GM18868 (cell line): ENCODE measurements around the gene PHF11.
"Not testable (repeated sequence)": the region's sequence is repeated elsewhere in the genome, so short reads cannot be mapped to it uniquely, and the experiment has no call there.

Experiments used
- ATAC-seq: cut with Tn5 transposase; IDR thresholded peaks from one replicate; pipeline ENCODE4 v1.9.1; 2021; ENCODE audit warnings: mild to moderate bottlenecking, moderate library complexity; ENCODE audit not compliant: unreplicated experiment

The PHF11 gene

DNA sequence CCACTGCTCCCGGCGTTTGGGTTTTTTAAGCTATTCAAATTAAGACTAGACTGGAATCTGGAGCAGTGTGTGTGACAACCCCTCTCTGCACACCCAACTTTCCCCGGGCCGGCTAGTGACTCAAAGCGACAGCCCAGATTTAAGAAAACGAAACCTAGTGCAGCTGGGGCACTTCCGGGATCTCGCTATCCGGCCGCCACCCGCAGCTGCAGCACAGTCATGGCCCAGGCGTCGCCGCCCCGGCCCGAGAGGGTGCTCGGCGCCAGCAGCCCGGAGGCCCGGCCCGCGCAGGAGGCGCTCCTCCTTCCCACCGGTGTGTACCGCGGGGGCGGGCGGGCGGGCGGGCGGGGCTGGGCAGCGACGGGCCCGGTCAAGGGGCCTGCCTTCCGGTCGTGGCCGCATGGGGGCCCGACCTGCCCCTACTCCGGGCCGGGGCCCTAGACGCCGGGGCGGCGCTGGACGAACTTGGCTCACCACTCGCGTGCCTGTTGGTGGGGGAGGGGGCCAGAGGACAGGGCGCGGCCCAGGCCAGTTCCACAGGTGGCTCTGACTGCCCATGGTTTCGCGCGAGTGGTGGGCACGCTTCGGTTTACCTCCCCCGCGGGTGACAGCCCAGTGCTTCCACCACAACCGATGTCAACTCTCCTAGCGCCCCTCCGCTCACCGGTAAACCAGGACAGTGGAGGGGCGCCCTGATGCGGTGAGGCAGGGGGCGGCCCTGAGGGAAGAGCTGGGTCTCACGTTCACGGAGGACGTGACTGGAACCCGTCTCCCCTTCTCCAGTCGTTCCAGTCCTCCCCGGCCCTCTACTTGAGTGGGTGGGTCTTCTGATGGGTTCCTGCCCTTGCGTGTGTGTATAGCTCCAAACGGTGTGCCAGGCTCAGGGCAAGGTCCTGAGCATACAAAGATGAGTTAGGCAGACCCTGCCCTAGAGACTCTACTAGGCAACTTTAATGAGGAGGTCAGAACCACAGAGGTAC, at the start of gene PHF11:
PHF11 (plus strand) TSS at position 171 of the 980 bp plus-strand sequence; CDS start at position 220, 49 bp downstream.
- ATAC-seq = peak; percentile 85

DNA sequence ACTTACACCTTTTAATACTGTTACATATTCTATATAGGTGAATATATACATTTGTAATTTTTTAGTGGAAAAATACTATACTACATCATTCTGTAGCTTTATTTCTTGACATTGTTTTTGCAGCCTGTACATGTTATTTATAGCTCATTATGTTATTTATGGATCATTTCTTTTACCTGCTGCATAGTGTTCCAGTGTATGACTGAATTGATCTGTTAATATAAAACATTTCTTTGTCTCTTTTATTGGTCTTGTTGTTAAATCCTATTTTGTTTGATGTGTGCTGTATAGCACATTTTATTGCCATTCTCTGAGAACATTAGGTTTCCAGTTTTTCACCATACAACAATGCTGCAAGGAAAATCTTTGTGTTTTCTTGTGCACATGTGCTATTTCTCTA, 49.3 kb upstream of the PHF11 start:
- no peak for ATAC-seq

DNA sequence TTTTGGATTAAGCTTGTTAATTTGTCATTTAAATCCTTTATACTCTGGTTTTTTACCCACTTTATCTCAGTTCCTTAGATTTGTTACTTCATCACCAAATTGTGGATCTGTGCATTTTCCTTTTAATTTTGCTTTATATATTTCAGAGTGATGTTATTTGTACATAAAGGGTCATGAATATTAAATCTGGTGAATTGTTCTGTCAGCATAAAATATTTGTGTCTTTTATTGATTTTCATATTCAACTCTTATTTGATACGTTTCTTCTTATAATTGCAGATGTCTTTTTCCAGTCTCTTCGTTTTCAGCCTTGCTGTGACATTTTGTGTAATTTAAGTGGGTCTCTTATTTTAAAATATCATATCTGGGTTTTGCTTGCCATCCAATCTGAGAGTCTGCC, 47.0 kb upstream of the PHF11 start:
- ATAC-seq = no peak

DNA sequence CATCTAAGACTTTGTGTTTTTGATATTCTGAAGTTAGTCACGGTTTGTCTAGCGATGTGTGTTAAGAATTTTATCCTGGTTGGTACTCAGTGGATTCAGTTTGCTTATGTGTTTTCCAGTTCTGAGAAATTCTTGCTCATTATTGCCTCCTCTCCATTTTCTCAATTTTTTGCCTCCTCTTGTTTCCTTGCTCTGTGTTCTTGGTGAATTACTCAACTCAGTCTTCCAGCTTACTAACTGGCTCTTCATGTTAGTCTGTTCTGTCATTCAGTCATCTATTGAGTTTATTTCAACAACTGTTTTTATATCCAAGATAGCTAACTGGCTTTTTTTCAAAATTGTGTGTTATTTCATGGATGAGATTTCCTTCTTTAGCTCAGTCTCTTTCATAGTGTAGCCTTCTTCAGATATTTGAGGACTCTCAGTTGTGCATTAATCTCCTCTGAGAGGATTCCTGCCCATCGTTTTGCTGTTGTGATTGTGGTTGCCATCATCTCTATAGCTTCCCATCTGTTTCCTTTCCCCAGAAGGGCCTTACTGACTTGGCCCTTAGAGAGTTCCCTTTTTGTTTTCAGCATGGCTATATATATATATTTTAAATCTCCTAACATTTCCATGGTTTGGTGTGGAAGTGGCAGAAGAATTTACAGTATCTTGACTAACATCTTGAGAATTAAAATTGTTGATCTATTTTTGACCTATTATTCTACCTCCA, 45.5 kb upstream of the PHF11 start:
- no peak for ATAC-seq

DNA sequence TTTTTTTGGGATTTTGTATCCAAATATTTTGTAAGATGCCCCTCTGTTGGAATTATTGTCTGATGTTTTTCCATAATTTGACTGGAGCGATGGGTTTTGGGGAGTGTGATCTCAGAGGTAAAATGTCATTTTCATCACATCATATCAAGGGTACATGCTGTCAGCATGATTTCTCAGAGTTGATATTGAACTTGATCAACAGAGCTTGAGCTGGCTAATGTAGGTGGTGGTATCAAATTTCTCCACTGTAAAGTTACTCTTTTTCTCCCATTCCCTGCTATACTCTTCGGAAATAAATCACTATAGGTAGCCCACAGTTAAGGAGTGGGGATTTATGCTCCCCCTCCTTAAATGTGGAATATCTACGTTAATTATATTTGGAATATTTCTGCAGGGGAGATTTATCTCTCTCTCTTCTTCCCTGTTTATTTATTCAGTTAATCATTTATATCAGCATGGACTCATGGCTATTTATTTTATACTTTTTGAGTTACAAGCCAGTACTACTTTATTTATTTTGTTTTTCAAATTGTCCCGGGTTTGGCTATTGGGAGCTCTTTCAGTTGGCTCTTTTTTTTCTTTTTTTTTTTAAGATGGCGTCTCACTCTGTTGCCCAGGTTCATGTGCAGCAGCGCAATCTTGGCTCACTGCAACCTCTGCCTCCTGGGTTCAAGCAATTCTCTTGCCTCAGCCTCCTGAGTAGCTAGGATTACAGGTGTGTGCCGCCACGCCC, 42.9 kb upstream of the PHF11 start:
- ATAC-seq = no peak

DNA sequence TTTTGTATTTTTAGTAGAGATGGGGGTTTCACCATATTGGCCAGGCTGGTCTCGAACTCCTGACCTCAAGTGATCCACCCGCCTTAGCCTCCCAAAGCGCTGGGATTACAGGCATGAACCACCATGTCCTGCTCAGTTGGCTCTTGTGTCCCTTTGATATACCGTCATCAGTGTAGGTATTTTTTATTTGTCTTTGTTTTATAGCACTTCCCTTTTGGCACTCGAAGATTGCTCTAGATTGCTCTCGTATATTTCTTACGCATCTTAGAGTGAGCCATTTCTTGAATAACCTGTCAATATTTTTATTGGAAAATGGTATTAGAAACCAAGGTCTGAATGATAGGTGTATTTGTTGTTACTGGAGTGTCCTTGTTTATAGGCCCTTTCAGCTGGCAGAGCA, 42.3 kb upstream of the PHF11 start:
- ATAC-seq = no peak

DNA sequence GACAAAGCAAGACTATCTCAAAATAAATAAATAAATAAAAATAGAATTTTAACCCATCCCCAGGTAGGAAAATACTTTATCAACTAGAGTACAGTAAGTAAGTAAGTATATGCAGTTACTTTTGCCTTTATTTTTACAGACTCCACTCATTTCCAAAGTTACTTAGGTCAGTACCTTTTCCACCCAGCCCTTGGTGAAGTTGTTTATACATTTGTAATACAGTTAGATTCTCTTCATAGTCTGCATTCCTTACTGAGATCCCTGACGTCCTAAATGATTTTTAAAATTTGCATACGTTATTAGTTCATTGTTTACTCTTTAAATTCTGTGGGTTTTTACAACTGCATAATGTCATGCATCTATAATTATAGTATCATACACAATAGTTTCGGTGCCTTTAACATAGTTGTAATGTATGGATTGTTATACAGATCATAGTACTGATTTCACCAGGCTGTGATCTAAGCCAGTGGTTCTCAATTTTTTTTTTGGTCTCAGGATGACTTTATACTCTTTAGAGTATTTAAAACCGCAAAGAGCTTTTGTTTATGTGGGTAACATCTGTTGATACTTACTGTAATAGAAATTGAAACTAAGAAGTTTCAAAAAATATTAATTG, 41.3 kb upstream of the PHF11 start:
- ATAC-seq = peak; percentile 97

DNA sequence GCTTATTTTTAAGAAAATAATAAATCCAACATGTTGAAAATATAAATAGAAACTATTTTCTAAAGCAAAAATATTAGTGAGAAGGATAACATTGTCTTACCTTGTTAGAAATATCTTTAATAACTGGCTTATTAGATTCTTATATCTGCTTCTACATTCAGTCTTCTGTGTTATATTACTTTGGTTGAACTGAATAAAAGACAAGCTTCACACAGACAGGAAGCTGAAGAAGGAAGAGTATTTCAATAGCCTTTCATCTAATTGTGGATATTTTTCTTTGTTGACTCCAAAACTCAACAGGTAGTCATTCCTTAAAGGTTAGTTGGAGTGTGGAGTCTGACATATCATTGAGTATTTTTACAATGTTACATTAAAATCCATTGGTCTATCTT, 40.8 kb upstream of the PHF11 start:
- peak; percentile 18 for ATAC-seq

DNA sequence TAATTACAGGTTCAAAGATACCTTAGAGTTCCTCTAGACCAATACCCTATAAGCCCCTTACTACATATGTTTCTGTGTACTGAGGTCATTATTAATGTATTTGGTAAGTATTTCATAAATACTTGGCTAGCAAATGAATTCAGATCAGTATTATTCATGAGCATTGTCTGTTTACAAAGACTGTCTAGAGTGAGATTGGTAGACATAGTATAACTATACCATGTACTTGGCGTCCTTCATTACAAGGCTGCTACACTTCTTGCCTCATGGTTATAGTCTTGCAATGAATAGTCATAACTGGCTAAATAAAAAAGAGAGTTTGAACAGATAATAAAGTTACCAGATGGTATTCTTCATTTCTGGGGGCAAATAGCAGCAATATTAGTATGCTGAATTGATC, 39.6 kb upstream of the PHF11 start:
- no peak for ATAC-seq

DNA sequence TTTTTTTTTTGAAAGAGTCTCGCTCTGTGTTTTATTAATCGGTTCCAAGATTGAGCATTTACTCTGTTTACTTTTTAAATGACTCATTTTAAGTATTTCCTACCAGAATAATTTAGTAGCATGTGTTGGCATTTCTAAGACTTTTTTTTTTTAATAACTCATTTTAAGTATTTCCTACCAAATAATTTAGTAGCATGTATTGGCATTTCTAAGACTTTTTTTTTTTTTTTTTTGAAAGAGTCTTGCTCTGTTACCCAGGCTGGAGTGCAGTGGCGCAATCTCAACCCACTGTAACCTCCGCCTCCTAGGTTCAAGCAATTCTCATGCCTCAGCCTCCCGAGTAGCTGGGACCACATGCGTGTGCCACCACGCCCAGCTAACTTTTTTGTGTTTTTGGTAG, 38.5 kb upstream of the PHF11 start:
- no peak for ATAC-seq

DNA sequence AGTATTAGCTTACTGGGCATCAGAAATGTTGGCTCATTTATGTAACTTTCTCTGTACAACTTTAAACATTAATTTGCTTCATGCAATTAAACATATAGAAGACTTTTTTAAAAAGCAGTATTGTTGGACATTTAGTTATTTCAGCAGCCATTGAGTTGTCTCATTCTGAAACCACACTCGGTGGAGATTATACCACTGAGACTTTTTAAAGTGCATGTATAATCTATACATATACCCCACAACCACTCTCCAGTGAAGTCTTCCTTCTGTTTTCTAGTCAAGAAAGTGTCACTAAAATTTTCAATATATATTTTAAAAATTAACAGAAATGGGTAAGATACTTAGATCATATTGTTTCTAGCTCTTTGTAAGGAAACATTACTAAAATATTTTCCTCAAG, 36.2 kb upstream of the PHF11 start:
- no peak for ATAC-seq

DNA sequence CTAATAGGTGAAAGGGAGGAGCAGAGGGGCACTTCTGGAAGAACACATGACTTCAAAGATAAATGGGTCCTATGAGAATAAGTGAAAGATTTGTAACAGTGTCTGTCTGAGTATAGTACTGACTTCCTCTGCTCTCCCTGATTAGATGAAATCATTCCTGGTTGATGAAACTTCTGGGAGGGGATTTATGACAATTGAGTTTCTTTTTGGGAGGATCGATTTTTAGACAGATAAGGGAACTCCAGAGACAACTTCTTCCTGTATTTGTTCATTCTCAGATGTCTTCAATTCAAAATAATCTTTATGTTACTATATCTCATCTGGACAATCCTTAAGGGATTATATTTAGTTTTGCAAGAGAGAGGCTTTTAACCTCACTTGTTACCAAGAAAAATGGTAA, 31.7 kb upstream of the PHF11 start:
- ATAC-seq = no peak

DNA sequence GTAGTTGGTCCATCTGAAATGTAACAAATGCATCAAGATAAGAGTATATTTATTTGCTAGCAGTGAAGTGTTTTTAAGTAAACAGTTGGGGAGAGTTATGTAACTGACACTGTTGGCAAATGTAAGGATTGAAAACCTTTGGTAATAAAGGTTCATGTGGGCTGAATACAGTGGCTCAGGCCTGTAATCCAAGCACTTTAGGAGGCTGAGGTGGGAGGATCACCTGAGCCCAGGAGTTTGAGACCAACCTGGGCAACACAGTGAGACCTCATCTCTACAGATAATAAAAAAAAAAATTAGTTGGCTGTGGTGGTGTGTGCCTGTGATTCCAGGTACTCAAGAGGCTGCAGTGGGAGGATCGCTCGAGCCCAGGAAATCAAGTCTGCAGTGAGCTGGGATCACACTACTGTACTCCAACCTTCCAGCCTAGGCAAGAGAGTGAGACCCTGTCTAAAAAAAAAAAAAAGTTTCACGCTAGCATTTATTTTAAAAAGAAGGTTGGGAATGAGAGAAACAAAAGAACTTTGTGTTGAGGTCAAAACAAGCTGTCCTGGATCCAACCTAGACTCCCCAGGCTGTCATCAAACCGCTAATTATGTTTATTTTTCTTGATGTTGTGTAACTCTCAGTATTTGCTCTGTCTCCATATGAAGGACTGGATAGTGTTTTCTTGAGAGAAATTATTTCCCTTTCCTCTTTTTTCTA, 31.0 kb upstream of the PHF11 start:
- ATAC-seq = no peak

DNA sequence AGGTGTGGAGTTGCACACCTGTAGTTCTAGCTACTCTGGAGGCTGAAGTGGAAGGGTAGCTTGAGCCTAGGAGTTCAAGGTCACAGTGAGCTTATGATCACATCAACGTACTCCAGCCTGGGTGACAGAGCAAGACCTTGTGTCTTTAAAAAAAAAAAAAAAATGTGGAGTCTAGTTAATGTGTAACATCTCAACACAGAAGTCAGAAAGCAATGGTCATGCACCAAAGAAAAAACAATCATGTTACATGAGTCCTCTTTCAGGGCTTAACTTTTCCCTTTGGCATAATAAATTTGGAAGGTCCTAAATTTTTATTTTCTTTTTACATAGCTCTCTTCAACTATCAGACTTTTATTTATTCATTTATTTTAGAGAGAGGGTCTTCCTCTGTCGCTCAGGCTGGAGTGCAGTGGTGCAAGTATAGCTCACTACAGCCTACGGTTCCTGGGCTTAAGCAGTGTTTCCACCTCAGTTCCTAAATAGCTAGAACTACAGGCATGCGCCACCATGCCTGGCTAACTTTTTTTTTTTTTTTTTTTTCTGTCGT, 29.4 kb upstream of the PHF11 start:
- ATAC-seq = no peak

DNA sequence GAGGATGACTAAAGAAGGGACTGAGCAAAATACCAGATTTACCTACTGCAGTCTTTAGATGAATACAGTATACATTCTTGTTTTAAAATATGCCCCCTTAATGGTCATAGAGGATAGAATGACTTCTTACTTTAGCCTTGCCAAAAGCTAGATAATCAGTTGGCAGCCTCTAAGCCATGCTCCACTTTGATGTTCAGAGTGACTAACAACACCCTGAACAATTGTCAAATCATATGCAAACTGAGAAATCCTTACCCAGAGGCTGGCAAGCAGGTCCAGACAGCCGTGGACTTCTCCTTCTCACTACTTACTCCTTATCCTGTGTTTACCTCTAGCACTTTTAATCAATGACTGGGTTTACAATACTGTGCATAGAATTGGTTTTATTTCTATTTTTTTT, 23.6 kb upstream of the PHF11 start:
- ATAC-seq = no peak

DNA sequence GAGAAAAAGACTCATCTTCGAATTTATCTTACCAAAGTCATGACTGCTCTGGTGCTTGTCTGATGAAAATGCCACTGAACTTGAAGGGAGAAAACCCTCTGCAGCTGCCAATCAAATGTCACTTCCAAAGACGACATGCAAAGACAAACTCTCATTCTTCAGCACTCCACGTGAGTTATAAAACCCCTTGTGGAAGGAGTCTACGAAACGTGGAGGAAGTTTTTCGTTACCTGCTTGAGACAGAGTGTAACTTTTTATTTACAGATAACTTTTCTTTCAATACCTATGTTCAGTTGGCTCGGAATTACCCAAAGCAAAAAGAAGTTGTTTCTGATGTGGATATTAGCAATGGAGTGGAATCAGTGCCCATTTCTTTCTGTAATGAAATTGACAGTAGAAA, 19.2 kb upstream of the PHF11 start:
- ATAC-seq = no peak

DNA sequence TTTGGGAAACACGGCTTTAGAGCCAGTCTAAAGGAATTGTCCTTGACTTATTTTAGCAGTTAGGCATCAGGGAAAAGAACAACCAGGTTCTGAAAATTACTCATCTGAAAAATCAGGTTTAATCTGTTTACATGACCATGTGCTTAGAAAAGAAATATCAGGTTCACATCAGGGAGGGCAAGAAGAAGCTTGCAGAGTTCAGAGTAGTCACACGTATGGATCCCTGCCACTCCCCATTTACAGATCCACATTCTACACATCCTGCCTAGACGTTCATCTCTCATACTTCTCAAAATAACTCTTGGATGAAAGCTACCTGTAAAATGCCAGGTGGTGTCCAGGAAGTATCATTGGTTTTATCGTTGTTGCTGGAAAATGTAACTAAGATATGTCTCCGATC, 14.0 kb upstream of the PHF11 start:
- no peak for ATAC-seq

DNA sequence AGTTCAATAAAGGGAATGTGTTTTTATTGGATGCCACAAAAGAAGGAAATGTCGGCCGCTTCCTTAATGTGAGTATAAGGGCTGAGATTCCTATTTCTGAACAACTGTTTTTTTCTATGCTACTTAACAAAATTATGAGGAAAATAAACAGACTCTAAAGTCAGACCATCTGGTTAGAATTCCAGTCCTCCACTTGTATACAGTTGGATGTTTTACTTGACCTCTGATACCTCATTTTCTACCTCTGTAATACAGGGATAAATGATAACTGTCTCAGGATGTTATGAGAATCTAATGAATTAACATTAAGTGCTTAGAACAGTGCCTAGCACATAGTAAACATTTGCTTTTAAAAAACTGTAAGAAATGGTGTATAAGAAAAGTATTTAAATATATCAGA, 7.2 kb upstream of the PHF11 start:
- no peak for ATAC-seq

DNA sequence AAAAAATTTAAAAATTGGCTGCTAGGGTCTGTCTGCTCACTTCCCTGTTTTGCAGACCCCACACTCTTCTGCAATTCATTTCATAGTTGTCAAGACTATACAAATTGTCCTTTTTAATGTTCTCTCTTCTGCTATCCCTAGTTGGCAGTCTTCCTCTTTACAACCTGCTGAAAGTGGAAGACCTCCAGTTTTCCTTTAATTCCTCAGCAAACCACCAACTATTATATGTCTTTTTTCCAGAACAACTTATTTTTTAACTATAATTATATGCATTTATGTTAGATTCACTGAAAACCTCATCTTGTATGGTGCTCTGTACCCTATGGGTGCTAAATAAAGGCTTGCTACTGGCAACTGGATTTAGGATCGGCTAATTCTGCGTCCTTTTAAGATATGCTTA, 1.1 kb upstream of the PHF11 start:
- no peak for ATAC-seq

DNA sequence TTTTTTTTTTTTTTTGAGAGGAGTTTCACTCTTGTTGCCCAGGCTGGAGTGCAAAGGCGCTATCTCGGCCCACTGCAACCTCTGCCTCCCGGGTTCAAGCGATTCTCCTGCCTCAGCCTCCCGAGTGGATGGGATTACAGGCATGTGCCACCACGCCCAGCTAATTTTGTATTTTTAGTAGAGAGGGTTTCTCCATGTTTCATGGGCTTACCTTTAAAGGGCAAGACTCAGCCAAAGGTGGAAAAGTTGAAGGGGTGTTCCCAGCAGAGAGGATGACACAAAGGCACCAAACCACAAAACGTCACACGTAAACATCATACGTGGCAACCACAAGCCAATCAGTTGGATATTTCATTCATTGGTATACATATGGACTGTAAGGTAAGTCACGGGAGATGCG, 1.1 kb downstream of the PHF11 start:
- not testable (repeated sequence) for ATAC-seq
